NCI-H2227 (cell line): ENCODE measurements around the gene GHR.
"Not testable (repeated sequence)": the region's sequence is repeated elsewhere in the genome, so short reads cannot be mapped to it uniquely, and the experiment has no call there.

Experiments used
- DNase-seq: peaks from one replicate; lab custom pipeline; 2025; ENCODE audit not compliant: unreplicated experiment; lab: John Stamatoyannopoulos, UW

Gene GHR

DNA sequence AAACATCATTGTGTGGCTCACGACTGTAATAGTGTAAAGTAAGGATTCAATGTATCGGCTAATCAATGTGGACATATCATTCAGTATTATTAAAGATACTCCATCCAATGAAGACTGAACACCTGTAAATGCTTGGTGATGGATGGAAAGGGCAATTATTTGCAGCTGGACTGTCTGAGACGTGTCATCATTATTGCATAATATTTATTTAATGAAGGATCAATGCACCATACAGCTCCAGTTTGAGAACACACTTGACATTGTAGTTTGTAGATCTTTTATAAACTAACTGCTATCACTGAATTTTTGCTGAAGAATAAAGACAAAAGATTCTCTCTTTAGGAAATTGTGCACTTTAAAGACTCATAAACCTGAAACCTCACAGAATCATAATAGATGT is 215.7 kb downstream of the GHR start:
- DNase-seq = no peak

DNA sequence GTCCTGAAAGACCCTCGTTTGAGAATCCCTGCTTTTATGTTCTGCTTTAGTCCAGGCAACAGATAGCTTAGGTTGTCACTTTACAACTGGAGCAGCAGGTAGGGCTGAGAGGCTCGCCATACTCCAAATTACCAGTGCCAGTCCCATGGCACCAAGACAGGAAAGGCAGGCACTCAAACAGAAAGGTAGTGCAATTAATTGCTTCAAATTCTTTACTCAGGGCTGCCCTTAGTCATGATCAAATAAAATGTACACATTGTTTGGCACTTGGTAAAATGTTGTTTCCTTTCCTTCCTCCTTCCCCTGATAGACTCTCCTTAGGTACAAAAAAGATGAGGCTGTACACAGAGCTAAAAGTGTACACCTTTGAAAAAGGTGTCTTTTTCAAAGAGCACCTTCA is 217.6 kb downstream of the GHR start:
- DNase-seq = no peak

DNA sequence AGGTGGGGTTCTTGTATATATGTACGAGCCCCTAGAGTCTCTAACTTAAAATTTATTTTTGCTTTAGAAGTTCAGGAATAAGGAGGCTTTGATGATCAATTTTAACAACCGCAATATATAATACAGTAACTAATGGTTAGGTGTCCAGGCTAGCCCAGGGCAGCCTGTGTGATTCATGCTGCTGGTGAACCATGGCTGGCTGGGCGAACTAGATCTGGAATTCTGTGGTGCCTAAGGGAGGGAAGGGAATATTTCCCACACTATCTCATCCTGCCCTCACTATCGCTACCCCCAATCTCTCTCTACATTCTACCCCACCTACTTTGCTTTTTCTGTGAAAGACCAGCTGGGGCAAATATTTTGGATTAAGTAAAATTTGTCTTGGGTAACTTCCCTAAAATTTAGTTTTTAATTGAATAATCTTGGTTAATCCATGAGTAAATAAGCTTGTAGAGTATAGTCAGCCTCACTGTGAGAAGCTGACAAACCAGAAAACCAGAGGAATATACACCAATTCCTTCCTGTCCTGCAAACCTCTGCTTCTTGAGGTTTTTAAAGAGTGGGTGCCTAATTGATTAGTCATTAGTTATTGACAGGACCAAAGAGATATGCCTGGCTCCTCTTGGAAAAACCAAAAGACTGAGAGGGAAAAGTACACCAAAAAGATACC is 218.2 kb downstream of the GHR start:
- no peak for DNase-seq

DNA sequence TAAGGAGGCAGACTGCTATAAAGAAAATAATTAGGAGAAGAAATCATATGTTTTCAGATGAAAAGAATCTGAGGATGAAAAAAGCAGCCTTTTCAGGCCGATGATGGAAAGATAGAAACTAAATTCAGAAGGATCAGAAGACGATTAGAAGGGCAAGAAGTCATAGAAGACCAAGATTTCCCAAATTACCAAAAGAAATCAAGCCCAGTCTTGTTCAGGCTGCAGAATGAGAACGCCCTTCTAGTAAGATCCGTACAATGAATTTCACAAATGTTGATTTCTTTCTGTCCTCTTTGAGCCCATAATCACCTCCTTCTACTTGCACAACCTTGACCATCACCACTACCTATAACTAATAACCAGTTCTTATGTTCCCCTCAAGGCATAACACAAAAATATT is 218.8 kb downstream of the GHR start:
- DNase-seq = no peak

DNA sequence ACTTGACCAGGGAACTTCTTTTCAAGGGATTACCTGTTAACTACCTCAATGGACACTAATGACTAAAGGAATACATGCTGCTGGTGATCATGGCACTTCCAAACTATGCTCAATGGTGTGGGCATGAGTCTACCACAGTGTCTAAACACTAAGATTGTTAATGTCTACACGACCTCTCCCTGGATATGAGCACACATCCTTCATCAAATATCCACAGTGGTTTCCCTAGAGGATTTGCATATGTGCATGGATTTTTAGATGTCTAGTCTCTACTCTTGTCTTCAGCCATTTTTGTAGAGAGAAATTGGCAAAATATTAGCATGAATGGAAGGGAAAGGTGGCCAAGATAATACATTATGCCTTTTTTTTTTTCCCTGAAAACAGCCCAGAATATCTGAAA is 220.1 kb downstream of the GHR start:
- DNase-seq = no peak

DNA sequence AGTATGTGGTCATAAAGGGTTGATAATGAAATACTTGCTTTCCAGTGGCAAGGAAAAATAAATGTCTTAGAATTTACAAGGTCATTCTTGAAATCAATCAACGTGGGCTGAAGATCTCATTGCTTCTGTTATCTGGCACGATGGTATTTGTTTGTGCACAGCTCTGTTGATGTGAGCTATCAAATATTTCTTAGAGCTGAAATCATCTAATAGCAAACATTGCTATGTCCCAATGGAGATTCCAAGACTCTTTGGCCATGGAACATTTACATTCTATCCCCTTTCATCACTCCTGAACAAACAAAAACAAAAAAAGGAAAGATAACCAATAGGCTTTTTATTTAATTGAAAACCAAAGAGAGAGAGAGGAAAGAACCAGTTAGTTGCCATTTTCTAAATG is 221.9 kb downstream of the GHR start:
- DNase-seq = no peak

DNA sequence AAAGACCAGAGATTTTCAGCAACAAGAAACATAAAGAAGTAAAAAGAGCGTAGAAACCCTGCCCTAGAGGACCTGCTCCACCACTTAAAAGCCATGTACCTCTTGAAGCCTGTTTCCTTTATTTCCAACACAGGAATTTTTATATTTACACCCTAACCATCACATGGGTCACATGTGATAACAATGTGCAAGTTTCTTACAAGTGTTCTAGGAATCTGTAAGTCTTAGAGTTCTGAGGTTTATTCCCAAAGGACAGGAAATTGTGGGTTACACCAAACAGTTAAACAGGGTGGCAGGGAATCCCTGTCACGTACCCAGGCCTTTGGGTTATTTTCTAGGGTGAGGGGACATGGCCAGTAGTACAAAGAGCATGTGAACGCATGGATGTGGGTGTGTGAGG is 224.8 kb downstream of the GHR start:
- no peak for DNase-seq

DNA sequence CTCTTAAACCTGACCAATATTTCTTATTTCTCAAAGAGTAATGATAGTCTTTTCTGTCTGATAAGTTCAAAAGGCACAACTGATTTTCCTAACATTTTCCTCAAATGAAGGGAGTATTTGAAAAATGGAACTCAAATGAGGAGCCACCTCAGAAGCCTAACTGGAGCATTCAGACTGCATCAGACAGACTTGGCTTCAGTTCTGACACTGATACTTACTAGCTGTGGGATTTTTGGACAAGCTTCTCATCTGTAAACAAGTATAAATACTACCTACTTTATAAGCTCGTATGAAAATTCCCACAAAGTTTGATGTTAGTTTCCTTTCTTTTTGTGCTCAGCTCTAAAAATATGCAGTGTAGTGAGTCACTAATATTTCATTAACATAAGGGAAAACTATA is 225.7 kb downstream of the GHR start:
- DNase-seq = no peak

DNA sequence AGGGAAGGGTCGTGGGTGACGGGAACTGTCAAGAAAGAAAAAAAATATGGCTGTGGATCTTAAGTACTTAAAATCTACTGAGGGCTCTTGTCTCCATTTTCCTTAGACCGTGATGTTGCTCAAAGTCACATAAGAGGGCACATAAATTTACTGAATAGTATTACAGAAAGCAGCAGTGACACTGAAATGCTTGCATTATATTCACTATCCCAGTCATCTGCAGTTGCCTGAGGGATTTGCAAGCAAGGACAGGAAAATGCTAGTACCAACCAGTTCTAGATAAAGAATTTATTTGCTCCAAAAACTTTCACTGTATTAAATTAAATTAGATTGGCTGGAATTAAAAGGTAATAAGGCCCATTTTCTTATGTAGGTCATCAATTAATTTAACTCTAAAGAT is 226.8 kb downstream of the GHR start:
- no peak for DNase-seq

DNA sequence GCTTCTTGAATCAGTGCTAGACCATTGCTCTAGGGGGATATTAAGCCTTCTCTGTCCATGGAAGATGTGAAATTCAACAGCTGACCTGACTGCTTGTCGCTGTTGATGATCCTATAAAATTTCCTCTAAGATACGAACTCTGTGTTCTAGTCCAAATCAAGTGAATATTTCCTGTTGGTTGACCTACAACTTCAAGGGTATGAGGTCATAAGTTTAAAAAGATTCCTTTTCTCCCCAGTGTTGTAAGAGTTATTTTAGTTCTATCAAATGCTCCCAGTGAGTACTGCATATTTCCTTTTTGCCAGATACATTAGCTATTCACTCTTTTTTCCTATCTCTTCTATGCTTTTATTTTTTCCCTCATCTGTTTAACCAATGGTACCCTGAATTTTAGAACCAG is 230.5 kb downstream of the GHR start:
- no peak for DNase-seq

DNA sequence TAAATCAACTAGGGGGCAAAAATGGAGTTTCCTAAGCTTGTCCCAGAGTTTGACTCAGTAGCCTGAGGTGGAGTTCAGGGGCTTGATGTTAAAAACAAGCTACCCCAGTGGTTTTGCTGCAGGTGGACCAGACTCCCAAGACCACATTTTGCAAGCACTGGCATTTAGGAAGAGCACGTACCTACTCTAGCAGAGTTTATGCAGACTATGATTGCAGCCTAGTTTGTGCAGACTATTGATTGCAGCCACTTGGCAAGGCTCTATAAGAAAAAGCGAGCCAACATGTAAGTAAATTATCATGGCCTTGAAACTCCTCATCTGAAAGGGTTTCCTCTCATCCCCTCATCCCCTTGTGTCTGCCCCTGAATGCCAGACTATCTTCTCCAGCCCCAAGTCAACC is 231.4 kb downstream of the GHR start:
- no peak for DNase-seq

DNA sequence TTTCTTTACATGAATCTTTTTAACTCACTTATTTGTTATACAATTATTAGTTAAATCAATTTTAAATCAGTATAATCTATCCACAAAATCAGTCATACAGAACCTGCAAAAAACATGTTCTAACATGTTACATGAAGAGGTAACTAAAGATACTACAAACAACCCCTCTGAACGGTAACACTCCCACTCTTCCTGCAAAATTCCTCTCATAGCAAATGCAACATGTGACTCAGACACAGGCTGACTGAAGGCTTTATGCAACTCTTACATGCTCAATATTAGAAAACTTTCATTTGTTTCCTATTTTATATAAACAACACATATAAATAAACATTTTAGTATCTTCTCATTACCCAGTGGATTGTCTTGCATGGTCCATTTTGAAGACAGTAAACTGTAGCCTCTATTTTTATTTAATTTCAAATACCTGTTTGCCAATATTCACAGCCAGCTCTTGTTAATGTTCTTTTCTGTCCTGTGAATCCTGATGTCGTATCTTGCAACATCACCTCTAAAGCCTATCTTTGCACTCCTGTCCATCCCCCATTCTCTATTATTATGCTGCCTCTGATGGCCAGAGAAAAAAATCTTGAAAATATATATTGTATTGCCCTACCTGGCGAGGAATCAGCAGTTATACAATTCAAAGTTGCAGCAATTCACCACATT is 232.9 kb downstream of the GHR start:
- no peak for DNase-seq

DNA sequence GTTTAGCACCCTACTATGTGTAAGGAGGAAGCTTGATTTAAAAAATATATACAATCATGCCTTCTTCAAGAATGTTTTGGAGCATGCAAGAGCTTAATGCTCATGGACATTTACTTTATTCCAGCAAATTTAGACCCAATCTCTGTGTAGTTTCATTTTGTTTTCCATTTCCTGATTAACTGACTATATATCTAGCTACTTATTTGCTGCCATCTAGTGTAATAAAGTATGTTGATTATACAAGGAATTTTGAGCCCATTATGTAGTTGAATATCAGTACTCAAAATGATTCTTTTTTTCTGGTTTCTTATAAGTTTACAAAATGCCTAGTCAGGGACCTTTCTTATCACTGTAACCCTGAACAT is 233.4 kb downstream of the GHR start:
- no peak for DNase-seq

DNA sequence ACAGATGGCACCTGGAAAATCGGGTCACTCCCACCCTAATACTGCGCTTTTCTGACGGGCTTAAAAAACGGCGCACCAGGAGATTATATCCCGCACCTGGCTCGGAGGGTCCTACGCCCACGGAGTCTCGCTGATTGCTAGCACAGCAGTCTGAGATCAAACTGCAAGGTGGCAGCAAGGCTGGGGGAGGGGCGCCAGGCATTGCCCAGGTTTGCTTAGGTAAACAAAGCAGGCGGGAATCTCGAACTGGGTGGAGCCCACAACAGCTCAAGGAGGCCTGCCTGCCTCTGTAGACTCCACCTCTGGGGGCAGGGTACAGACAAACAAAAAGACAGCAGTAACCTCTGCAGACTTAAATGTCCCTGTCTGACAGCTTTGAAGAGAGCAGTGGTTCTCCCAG is 236.6 kb downstream of the GHR start:
- not testable (repeated sequence) for DNase-seq

DNA sequence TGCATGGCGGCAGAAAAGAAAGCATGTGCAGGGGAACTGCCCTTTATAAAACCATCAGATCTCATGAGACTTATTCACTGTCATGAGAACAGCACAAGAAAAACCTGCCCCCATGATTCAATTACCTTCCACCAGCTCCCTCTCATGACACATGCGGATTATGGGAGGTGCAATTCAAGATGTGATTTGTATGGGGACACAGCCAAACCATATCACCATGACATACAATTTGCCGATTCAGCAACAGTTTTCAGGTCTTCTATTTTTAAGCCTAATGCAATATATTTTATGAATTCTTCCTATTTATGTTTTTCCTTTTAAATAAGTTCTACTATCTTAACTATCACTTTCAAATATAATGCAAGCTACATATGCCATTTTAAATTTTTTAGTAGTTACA is 242.6 kb downstream of the GHR start:
- no peak for DNase-seq

DNA sequence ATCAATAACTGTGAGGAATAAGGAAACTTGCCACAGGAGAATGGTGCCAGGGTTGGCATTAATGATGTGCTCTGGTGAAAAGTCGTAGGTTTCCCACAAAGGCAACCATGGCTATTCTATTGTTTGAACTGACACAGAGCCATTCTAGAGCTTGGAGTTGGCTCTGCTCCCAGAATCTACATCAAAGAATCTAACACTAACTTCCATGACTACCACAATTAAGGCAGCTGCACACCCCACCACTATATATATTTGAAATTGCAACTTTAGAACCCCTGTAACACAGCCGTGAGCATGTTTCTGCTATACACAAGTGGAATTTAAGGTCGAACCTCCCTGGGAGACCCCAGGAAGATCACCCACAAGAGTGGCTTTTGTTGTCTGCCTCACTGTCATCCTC is 243.6 kb downstream of the GHR start:
- no peak for DNase-seq

DNA sequence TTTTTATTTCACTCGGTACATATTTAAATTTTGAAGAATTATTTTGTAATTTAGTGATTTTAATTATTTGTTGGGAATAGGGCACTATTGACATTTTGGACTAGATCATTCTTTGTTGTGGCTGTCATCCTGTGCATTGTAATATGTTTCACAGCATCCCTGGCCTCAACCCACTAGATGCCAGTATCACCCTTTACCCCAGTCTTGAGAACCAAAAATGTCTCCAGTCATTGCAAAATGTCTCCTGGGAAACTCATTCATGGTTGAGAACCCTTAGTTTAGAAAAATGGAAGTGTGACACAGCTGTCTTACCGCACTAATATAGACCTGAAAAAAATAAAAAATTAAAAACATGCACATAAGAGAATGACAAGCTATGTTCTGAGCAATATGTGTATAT is 245.0 kb downstream of the GHR start:
- no peak for DNase-seq

DNA sequence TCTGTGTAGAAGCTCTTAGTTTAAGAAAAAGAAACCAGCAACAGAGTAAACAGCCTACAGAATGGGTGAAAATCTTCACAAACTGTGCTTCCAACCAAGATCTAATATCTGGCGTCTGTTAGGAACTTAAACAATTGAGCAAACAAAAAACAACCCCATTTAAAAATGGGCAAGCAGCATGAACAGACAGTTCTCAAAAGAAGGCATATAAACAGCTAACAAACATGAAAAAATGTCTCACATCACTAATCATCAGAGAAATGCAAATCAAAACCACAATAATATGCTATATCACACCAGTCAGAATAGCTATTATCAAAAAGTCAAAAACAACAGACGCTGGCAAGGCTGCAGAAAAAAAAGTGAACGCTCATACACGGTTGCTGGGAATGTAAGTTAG is 249.7 kb downstream of the GHR start:
- no peak for DNase-seq

DNA sequence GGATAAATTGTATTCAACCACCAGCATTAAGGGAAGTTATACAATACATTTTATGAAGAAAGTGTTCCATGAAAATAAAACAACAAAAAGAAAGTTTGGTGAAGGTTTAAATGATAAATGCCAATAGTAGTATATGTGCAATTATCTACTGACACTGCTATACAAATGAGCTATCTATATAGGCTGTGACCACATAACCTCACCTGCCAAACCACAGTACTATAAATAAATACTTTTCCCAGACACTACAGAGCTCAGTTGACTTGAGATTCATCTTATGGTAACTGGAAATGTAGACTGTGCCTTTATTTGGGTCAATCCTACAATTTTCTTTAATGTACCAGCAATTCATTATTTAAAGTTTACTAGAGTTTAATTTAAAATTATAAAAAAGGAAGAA is 252.4 kb downstream of the GHR start:
- no peak for DNase-seq

DNA sequence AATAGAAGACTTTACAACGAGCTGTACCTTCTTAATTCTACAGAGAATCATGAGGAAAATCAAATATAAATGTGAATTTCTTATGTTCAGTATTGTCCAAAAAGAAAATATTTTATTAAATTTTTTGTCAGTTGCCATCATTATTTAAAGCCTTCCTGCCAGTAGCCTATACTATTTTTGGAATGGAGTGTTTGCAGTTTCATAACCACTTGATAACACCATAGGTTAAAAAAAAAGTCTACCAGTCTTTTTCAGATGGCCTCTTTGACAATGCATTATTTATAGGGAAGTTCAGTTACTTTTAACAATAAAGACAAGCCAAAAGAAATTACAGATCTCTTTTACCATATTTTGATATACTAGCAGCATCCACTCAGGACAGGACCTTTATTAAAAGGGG is 253.1 kb downstream of the GHR start:
- no peak for DNase-seq

DNA sequence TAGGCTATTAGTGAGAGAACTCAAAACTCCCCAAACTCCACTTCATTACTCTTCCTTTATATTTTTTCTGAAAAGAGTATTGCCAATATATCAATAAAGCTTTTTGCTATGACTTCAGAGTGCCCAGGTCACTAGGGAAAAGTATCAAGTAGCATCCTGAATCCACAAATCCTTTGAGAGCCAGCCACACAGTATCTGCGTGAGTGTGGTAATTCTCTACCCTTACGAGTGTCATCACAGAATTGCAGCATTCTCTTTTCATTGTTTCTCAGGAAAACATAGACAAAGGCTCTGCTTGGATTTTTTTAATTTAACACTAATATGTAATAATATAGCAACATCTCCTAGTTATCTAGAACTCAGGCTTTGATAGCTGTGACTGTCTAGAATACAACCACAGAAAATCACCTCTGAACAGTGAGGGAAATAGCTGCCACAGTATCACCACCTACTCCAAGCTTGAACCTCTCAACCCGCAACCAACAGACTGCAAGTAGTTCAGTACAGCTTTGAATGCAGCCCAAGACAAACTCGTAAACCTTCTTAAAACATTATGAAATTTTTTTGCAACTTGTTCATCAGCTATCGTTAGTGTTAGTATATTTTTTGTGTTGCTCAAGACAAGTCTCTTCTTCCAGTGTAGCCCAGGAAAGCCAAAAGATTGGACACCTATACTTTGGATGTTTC is 254.1 kb downstream of the GHR start:
- no peak for DNase-seq

DNA sequence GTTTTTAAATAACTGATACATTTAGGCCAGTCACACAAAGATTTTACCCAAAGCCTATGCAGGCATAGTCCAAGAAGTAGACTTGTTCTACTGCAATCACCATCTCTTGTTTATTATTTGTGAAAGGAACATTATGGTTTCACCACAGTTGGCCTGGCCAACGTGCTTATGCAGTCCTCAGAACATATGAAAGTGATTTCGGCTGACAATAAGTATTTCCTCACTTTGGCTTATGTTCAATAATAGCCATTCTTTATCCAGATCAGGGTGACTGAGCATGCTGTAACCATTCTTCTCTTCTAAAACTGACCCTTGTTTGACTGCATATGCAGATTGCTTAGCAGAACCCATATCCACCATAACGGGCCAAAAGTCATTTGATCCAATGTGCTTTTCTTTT is 256.8 kb downstream of the GHR start:
- DNase-seq = no peak

DNA sequence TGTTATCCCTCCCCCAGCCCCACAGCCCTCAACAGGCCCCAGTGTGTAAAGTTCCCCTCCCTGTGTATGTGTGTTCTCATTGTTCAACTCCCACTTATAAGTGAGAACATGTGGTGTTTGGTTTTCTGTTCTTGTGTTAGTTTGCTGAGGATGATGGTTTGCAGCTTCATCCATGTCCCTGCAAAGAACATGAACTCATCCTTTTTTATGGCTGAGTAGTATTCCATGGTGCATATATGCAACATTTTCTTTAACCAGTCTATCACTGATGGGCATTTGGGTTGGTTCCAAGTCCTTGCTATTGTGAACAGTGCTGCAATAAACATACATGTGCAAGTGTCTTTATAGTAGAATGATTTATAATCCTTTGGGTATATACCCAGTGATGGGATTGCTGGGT is 261.8 kb downstream of the GHR start:
- not testable (repeated sequence) for DNase-seq
